Measurements from ENCODE around the gene FNBP1L. TPM values are rescaled to one million over a fixed set of nuclear protein-coding genes. Genes with fewer than 3 reads are reported as not detected.

FNBP1L gene
- total RNA-seq, 1 experiment from 2014 or later = 119 TPM

GRCh38 chr1:93434987-93435386 lies 12.9 kb upstream of the FNBP1L start:
- no peak overlapping the region for H3K27ac Mint-ChIP-seq
- Histone ChIP-seq H3K14ac (ENCODE audit: insufficient read depth, low read length) (no peak overlapping the region), H3K4ac (ENCODE audit: low read depth, low read length) (no peak overlapping the region), H3K9ac (ENCODE audit: extremely low read depth, insufficient read length, low read length) (no peak overlapping the region), H3K9me3 (ENCODE audit: control insufficient read depth, low read depth, low read length) (peaks cover 15% of the 10 kb centered on the region), H2BK5ac (ENCODE audit: insufficient read length, low read length) (no peak overlapping the region), H2BK12ac (ENCODE audit: insufficient read length, low read depth, low read length) (no peak overlapping the region), H3K56ac (ENCODE audit: insufficient read length, low read depth, low read length) (no peak overlapping the region), H3T11ph (ENCODE audit: low read length) (no peak overlapping the region), H3K4me2 (ENCODE audit: insufficient read depth, insufficient read length, low read length) (no peak overlapping the region), H3K27me3 (ENCODE audit: insufficient read depth, low read length) (no peaks in the 10 kb centered on the region), H3K79me2 (ENCODE audit: insufficient read depth, low read length) (no peaks in the 10 kb centered on the region), H4K5ac (ENCODE audit: insufficient read length, low read depth, low read length) (no peak overlapping the region), H4K20me1 (ENCODE audit: control insufficient read depth, insufficient read depth, insufficient read length) (no peaks in the 10 kb centered on the region), H4K8ac (replicated peaks; ENCODE audit: insufficient read length, low read depth, low read length) (no peak overlapping the region), H4K91ac (ENCODE audit: insufficient read length, low read depth, low read length) (peak overlapping the region; percentile 51), H3K23ac (ENCODE audit: insufficient read length, low read depth, low read length) (no peak overlapping the region), H2AK5ac (ENCODE audit: insufficient read length, low read length) (no peak overlapping the region), H2BK120ac (ENCODE audit: low read depth, low read length, poor library complexity, severe bottlenecking) (no peak overlapping the region), H3K4me1 (ENCODE audit: insufficient read depth, low read length) (no peaks in the 10 kb centered on the region), H3K27ac (ENCODE audit: insufficient read length, low read depth, low read length) (no peak overlapping the region), H2AFZ (ENCODE audit: low read length) (no peak overlapping the region), H3K18ac (ENCODE audit: insufficient read length, low read depth, low read length) (no peak overlapping the region), H2BK15ac (ENCODE audit: low read depth, low read length) (no peak overlapping the region), H3K79me1 (ENCODE audit: insufficient read depth, low read depth, low read length, poor library complexity, severe bottlenecking) (no peaks in the 10 kb centered on the region), H3K23me2 (ENCODE audit: insufficient read length, low read depth, low read length, poor library complexity, severe bottlenecking) (no peaks in the 10 kb centered on the region), H2BK20ac (ENCODE audit: low read depth, low read length, poor library complexity, severe bottlenecking) (no peak overlapping the region)
- H3K4me3 Mint-ChIP-seq = no peak overlapping the region
- H3K4me1 Mint-ChIP-seq = peaks cover 0 to 3% of the 10 kb centered on the region in 2 experiments; a peak in 2 of 4 replicates
- no peak for TF ChIP-seq CTCF (conservative IDR thresholded peaks at IDR 0.05)
- peaks cover 3 to 19% (median 3%) of the 10 kb centered on the region in 3 experiments; a peak in 4 of 7 replicates for H3K36me3 Mint-ChIP-seq (ENCODE audit: insufficient read depth in 1 of 3, low read depth in 3 of 3)
- no peak for DNase-seq
- H3K9me3 Mint-ChIP-seq = peaks cover 13 to 17% of the 10 kb centered on the region in 2 experiments
- H3K27me3 Mint-ChIP-seq (ENCODE audit: low read depth) = no peaks in the 10 kb centered on the region
- no CpG with 5 or more reads among the region's 5 CpGs for WGBS (ENCODE audit: extremely low coverage, insufficient read length, low lambda C conversion rate)
